Stimulated activated CD4-positive, alpha-beta T cell treated with anti-CD3 and anti-CD28 coated beads, Interleukin-2, amount 100 ng/mL, for 24 hours (primary cell): ENCODE results near the gene RGS19.

Source experiments
- DNase-seq, 2 donors: peaks; one replicate each; pipeline ENCODE4 v3.0.0-alpha.2; 2020

RGS19 gene

GRCh38 chr20:64032706-64033624, 46.4 kb downstream of the RGS19 start:
- no peak for DNase-seq

- no peak for DNase-seq
Measured at GRCh38 chr20:64031822-64032314, 47.5 kb downstream of the RGS19 start.

DNA sequence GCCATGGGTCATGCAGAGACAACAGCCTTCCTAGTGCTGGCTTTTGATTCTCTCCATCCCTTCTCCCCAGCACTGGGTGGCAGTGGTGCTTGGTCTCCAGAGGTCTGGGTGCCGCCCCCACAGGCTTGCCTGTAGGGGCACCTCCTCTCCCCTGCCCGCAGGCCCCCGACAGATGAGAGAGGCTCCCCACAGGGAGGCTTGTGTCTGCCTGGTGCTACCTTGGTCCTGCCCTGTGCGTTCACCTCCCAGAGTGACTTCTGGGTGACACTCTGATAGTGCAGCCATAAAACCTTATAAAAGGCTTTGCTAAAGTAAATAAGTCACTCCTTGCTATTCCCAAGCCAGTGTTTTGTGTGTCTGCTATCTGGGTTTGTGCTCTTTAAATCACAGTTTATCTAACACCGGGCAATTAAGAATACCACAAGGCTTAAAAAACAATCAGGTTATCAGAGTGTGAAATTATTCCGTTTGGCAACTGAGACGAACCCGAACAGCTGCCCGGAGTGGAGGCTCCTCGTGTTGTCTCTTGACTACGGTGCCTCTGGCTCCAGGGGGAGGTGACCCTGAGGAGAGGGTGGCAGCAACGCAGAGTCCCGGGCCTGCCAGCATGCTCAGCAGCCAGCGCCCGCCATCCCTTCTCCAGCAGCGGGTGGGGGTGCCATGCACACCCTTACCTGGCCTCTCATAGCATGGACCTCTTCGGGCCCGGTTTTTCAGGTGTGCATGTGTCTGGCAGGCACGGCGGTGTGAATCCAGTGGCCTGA, 48.8 kb downstream of the RGS19 start:
- no peak for DNase-seq

DNA sequence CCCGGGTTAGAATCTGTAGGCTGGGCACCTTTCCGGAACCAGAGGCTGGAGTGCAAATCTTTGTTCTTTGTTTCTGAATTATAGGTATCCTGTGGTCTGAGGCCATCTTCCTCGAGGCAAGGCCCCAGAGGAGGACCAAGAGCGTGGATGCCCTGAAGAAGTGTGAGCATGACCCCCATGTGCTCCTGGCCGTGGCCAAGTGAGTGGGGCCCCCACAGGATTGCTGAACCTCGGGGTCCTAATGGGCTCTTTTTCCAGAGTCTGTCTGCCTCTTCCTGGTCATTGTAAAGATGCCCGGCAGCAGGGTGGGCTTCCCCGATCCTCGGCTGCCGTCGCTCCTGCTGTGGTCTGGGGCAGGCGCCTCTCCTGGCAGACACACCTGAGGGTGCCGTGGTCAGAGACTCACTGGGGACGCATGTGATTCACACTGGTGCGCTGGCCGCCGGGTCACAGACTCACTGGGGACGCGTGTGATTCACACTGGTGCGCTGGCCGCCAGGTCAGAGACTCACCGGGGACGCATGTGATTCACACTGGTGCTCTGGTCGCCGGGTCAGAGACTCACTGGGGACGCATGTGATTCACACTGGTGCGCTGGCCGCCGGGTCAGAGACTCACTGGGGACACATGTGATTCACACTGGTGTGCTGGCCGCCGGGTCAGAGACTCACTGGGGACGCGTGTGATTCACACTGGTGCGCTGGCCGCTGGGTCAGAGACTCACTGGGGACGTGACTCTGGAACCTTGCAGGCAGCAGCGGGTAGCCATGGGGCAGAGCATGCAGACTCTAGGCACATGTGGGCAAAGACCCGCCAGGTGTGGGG, 49.8 kb downstream of the RGS19 start:
- DNase-seq = no peak

- no peak for DNase-seq
Measured at GRCh38 chr20:64027981-64028685, 51.2 kb downstream of the RGS19 start.

GRCh38 chr20:64025826-64026412, 53.4 kb downstream of the RGS19 start:
- DNase-seq = no peak

- no peak for DNase-seq
Measured at GRCh38 chr20:64025101-64025825, 54.1 kb downstream of the RGS19 start.

GRCh38 chr20:64024141-64024990, 55.0 kb downstream of the RGS19 start:
- DNase-seq = no peak

- no peak for DNase-seq
Measured at GRCh38 chr20:64023361-64024140, 55.8 kb downstream of the RGS19 start.
